Glutamatergic neuron (in vitro differentiated cells): ENCODE measurements around the gene ZNF329. TPM values are rescaled to one million over a fixed set of nuclear protein-coding genes. Genes with fewer than 3 reads are reported as not detected.

Experiments
- DNase-seq: peaks from one replicate; pipeline ENCODE4 v3.0.0; 2022
- H3K27ac Mint-ChIP-seq: one replicate; pipeline ENCODE4 v1.8.0; 2020; ENCODE audit warnings: mild to moderate bottlenecking, mixed read lengths, inconsistent platforms; ENCODE audit not compliant: unreplicated experiment
- H3K27me3 Mint-ChIP-seq: one replicate; pipeline ENCODE4 v1.8.0; 2020; ENCODE audit warnings: mild to moderate bottlenecking, moderate library complexity, mixed read lengths, inconsistent platforms; ENCODE audit not compliant: unreplicated experiment
- H3K36me3 Mint-ChIP-seq: one replicate; pipeline ENCODE4 v1.8.0; 2020; ENCODE audit warnings: mild to moderate bottlenecking, mixed read lengths, inconsistent platforms; ENCODE audit not compliant: unreplicated experiment
- H3K4me1 Mint-ChIP-seq: one replicate; pipeline ENCODE4 v1.8.0; 2020; ENCODE audit warnings: mild to moderate bottlenecking, low read depth, mixed read lengths, inconsistent platforms; ENCODE audit not compliant: unreplicated experiment
- H3K4me3 Mint-ChIP-seq: one replicate; pipeline ENCODE4 v1.8.0; 2020; ENCODE audit warnings: mild to moderate bottlenecking, mixed read lengths, inconsistent platforms; ENCODE audit not compliant: unreplicated experiment
- H3K9me3 Mint-ChIP-seq: one replicate; pipeline ENCODE4 v1.8.0; 2020; ENCODE audit warnings: mild to moderate bottlenecking, moderate library complexity, mixed read lengths, inconsistent platforms; ENCODE audit not compliant: unreplicated experiment
- long read RNA-seq: library from polyadenylated mRNA; unstranded; transcript quantifications from one replicate; pipeline ENCODE4 v2.0.0, GENCODE V29; 2020; ENCODE audit not compliant: unreplicated experiment
- total RNA-seq: library from RNA; stranded (reverse); fragmentation: NEBNext Ultra II Directional; extraction: Animal tissue kit (Norgen Biotek cat#: 25700); gene quantifications from one replicate; pipeline ENCODE4 v1.2.1, GENCODE V29; 2021; ENCODE audit not compliant: unreplicated experiment
- TF ChIP-seq, protein P1 (sequence below): fragments of 200-600 bp; sonication (generic); IDR thresholded peaks from one replicate; pipeline ENCODE4 v1.5.0; 2021; ENCODE audit not compliant: partially characterized antibody, unreplicated experiment

ZNF329 gene
- total RNA-seq: 14.1 TPM
- long read RNA-seq, partial matches to known transcripts: 0 of 1 reads
- long read RNA-seq, other reads (novel, unspliced or antisense): 1 of 1 reads

GRCh38 chr19:58150328-58150921 lies at the start of gene ZNF329:
Gene ZNF329, minus strand, starts transcription at chr19:58150789. Its CDS starts 21,286 bp downstream, at chr19:58129503.
- Mint-ChIP-seq H3K4me3 (peak within 1 kb of the TSS; percentile 93), H3K9me3 (peaks cover 21% of the 10 kb centered on the region), H3K27me3 (peaks cover 8% of the 10 kb centered on the region)

GRCh38 chr19:58196901-58197616 lies 46.5 kb upstream of the ZNF329 start:
- H3K27ac Mint-ChIP-seq: no peak overlapping the region
- no peak for DNase-seq
- H3K36me3 Mint-ChIP-seq: peaks cover 82% of the 10 kb centered on the region
- H3K27me3 Mint-ChIP-seq: peaks cover 27% of the 10 kb centered on the region
- peaks cover 37% of the 10 kb centered on the region for H3K9me3 Mint-ChIP-seq
- TF ChIP-seq, protein P1, sequence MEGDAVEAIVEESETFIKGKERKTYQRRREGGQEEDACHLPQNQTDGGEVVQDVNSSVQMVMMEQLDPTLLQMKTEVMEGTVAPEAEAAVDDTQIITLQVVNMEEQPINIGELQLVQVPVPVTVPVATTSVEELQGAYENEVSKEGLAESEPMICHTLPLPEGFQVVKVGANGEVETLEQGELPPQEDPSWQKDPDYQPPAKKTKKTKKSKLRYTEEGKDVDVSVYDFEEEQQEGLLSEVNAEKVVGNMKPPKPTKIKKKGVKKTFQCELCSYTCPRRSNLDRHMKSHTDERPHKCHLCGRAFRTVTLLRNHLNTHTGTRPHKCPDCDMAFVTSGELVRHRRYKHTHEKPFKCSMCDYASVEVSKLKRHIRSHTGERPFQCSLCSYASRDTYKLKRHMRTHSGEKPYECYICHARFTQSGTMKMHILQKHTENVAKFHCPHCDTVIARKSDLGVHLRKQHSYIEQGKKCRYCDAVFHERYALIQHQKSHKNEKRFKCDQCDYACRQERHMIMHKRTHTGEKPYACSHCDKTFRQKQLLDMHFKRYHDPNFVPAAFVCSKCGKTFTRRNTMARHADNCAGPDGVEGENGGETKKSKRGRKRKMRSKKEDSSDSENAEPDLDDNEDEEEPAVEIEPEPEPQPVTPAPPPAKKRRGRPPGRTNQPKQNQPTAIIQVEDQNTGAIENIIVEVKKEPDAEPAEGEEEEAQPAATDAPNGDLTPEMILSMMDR: no peak
- no peak overlapping the region for H3K4me3 Mint-ChIP-seq
- no peaks in the 10 kb centered on the region for H3K4me1 Mint-ChIP-seq

More at GRCh38 chr19:58150328-58150921, at the start of gene ZNF329:
- DNase-seq: peak; percentile 92
- TF ChIP-seq, protein P1: no peak
- peak within 1 kb of the TSS; percentile 78 for H3K27ac Mint-ChIP-seq
- H3K4me1 Mint-ChIP-seq: peaks cover 3% of the 10 kb centered on the region
- H3K36me3 Mint-ChIP-seq: peaks cover 26% of the 10 kb centered on the region

- no peaks in the 10 kb centered on the region for H3K4me1 Mint-ChIP-seq
- H3K4me3 Mint-ChIP-seq: peak overlapping the region; percentile 92
- DNase-seq: no peak
- TF ChIP-seq, protein P1: no peak
- peaks cover 31% of the 10 kb centered on the region for H3K9me3 Mint-ChIP-seq
- peak overlapping the region; percentile 98 for H3K27ac Mint-ChIP-seq
- peaks cover 17% of the 10 kb centered on the region for H3K27me3 Mint-ChIP-seq
- peaks cover 48% of the 10 kb centered on the region for H3K36me3 Mint-ChIP-seq
Observed at GRCh38 chr19:58183817-58184215, 33.2 kb upstream of the ZNF329 start.

DNA sequence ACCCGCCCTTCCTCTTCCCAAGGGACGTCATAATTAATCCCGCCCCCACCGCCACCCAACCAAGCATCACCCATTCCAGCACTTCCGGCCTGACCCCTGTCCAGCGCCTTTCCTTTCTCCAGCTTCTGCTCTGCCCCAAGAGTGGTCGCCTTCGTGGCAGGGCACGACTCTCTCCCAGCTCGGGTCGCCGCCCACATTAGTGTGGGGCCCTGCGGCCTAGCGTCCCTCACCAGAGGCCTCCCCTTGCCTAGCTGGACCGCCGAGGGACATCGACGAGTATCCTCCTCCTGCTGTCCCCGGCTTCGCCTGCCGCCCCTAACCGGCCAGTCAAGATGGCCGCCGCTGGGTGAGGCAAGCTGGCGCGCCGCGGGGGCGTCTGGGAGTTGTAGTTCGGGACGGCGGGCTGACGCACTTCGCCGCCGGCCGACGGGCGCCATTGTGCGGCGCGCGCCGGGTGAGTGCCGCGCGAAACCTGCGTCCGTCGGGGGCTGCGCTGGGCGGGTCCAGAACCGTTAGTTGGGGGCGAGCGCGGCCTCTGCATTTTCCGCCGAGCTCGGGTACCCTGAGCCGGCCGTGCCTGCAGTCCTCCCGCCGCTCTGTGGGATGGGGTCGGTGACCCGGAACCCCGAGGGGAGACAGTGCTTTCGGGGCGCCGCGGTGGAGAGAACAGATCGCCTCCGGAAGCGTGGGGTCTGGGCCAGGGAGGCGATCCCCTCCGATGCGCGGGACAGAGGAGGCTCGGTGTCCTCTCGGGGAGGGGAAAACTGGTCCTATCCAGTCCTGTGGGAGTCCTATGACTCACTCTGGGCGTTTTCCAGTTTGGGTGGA lies 32.6 kb upstream of the ZNF329 start, which contains the start of gene ZNF274:
TSS of gene ZNF274 (plus strand) at position 73 of the 828 bp plus-strand sequence. CDS start 905 bp downstream, outside the sequence.
- H3K27ac Mint-ChIP-seq: peak within 1 kb of the TSS; percentile 98
- peaks cover 47% of the 10 kb centered on the region for H3K36me3 Mint-ChIP-seq
- no peaks in the 10 kb centered on the region for H3K4me1 Mint-ChIP-seq
- TF ChIP-seq, protein P1: no peak
- DNase-seq: peak; percentile 97
- H3K27me3 Mint-ChIP-seq: peaks cover 17% of the 10 kb centered on the region
- H3K9me3 Mint-ChIP-seq: peaks cover 31% of the 10 kb centered on the region
- H3K4me3 Mint-ChIP-seq: peak within 1 kb of the TSS; percentile 92
